NT2/D1 (cell line): ENCODE results near the gene NUDCD3.

Experiments
- SUZ12 ChIP-seq: IDR thresholded peaks from 2 replicates; pipeline ENCODE4 v1.6.1; 2011; ENCODE audit not compliant: insufficient read length, insufficient read depth; ENCODE audit errors: extremely low read depth
- YY1 ChIP-seq: IDR thresholded peaks from 2 replicates; pipeline ENCODE4 v1.6.1; 2011; ENCODE audit not compliant: insufficient read length, insufficient read depth
- ZNF274 ChIP-seq: IDR thresholded peaks from 2 replicates; pipeline ENCODE4 v1.6.1; 2011; ENCODE audit warnings: mild to moderate bottlenecking, low read depth, low read length

GRCh38 chr7:44530990-44531389 lies 40.5 kb upstream of the NUDCD3 start:
- TF ChIP-seq ZNF274 (no peak), YY1 (no peak), SUZ12 (no peak)
